NCI-H2107 treated with DMSO at 0.1 percent for 48 hours (cell line): ENCODE measurements around the gene TOP1.
A peak's percentile ranks its signal among the peaks of the same experiment; 100 is the strongest.
"Not testable (repeated sequence)": the region's sequence is repeated elsewhere in the genome, so short reads cannot be mapped to it uniquely, and the experiment has no call there.

Experiments used
- DNase-seq: peaks from one replicate; lab custom pipeline; 2025; ENCODE audit not compliant: unreplicated experiment; lab: John Stamatoyannopoulos, UW

Gene TOP1

GRCh38 chr20:41086402-41087324 is 58.0 kb downstream of the TOP1 start:
- DNase-seq = no peak

GRCh38 chr20:41087325-41087685 is 58.7 kb downstream of the TOP1 start:
- DNase-seq = no peak

- DNase-seq = no peak
Measured at GRCh38 chr20:41087777-41088176, 59.2 kb downstream of the TOP1 start.

- no peak for DNase-seq
Measured at GRCh38 chr20:41089555-41089954, 60.9 kb downstream of the TOP1 start.

GRCh38 chr20:41091927-41092326 is 63.3 kb downstream of the TOP1 start:
- no peak for DNase-seq

GRCh38 chr20:41094353-41095055 is 65.9 kb downstream of the TOP1 start:
- DNase-seq = no peak

- peak; percentile 9 for DNase-seq
Measured at GRCh38 chr20:41095110-41095969, 66.7 kb downstream of the TOP1 start.

- no peak for DNase-seq
Measured at GRCh38 chr20:41098703-41099250, 70.2 kb downstream of the TOP1 start.

- DNase-seq = no peak
Measured at GRCh38 chr20:41100001-41100480, 71.4 kb downstream of the TOP1 start.

GRCh38 chr20:41101660-41102059 is 73.0 kb downstream of the TOP1 start:
- DNase-seq = no peak

- DNase-seq = no peak
Measured at GRCh38 chr20:41108531-41108930, 79.9 kb downstream of the TOP1 start.

GRCh38 chr20:41110012-41110411 is 81.4 kb downstream of the TOP1 start:
- no peak for DNase-seq

- no peak for DNase-seq
Measured at GRCh38 chr20:41110930-41111577, 82.4 kb downstream of the TOP1 start.

GRCh38 chr20:41111578-41111951 is 82.9 kb downstream of the TOP1 start:
- no peak for DNase-seq

GRCh38 chr20:41116282-41116956 is 87.8 kb downstream of the TOP1 start:
- no peak for DNase-seq

GRCh38 chr20:41118159-41118558 is 89.5 kb downstream of the TOP1 start:
- DNase-seq = not testable (repeated sequence)

GRCh38 chr20:41118632-41119031 is 90.0 kb downstream of the TOP1 start:
- no peak for DNase-seq

GRCh38 chr20:41119614-41120561 is 91.3 kb downstream of the TOP1 start:
- DNase-seq = no peak

GRCh38 chr20:41121399-41121798 is 92.8 kb downstream of the TOP1 start:
- DNase-seq = no peak
